GM15510 (cell line): ENCODE results near the gene RPS14.
A peak's percentile ranks its signal among the peaks of the same experiment; 100 is the strongest.

Experiments
- POLR2A ChIP-seq: IDR thresholded peaks from 3 replicates; pipeline ENCODE4 v1.6.1; 2011; ENCODE audit warnings: borderline replicate concordance; ENCODE audit not compliant: insufficient read length; ENCODE audit errors: extremely low read depth

The RPS14 gene

GRCh38 chr5:150413176-150413901 lies 36.2 kb downstream of the RPS14 start:
- no peak for TF ChIP-seq POLR2A

- peak; percentile 100 for TF ChIP-seq POLR2A
Observed at GRCh38 chr5:150412319-150413175, 37.0 kb downstream of the RPS14 start, which contains the start of gene CD74. TSS of gene CD74 (minus strand) at chr5:150412910. CDS start at chr5:150412749, 161 bp downstream.

- peak; percentile 48 for TF ChIP-seq POLR2A
Observed at GRCh38 chr5:150411245-150411979, 38.1 kb downstream of the RPS14 start.

- TF ChIP-seq POLR2A: peak; percentile 41
Observed at GRCh38 chr5:150410524-150411244, 38.9 kb downstream of the RPS14 start.

GRCh38 chr5:150409638-150410523 lies 39.7 kb downstream of the RPS14 start:
- peak; percentile 65 for TF ChIP-seq POLR2A

GRCh38 chr5:150408231-150408943 lies 41.2 kb downstream of the RPS14 start:
- peak; percentile 32 for TF ChIP-seq POLR2A

- TF ChIP-seq POLR2A: peak; percentile 56
Observed at GRCh38 chr5:150407096-150407720, 42.3 kb downstream of the RPS14 start.

GRCh38 chr5:150406723-150407095 lies 42.8 kb downstream of the RPS14 start:
- TF ChIP-seq POLR2A: no peak

- peak; percentile 48 for TF ChIP-seq POLR2A
Observed at GRCh38 chr5:150406103-150406722, 43.3 kb downstream of the RPS14 start.

- TF ChIP-seq POLR2A: peak; percentile 59
Observed at GRCh38 chr5:150404941-150405816, 44.4 kb downstream of the RPS14 start.

- TF ChIP-seq POLR2A: no peak
Observed at GRCh38 chr5:150404535-150404934, 45.0 kb downstream of the RPS14 start.
